Coronary artery (tissue), 2 donors: ENCODE results near the gene STRADB.

Source experiments
- DNase-seq: peaks from one replicate; pipeline ENCODE4 v3.0.0-alpha.2; 2017; ENCODE audit warnings: low spot score
- H3K27ac ChIP-seq, 2 donors: fragments of 200-600 bp; sonication (generic); one replicate each; pipeline ENCODE4 v1.5.1; 2016 to 2019
- H3K4me3 ChIP-seq: fragments of 200-600 bp; sonication (generic); 2 replicates; pipeline ENCODE4 v1.5.1; 2016; ENCODE audit warnings: mild to moderate bottlenecking, moderate library complexity
- CTCF ChIP-seq: fragments of 200-600 bp; sonication (generic); IDR thresholded peaks from one replicate; pipeline ENCODE4 v1.5.1; 2019; ENCODE audit warnings: antibody characterized with exemption

STRADB gene

GRCh38 chr2:201452922-201453643, 1.5 kb downstream of the STRADB start:
- Histone ChIP-seq H3K4me3 (peak overlapping the region; percentile 95), H3K27ac (no peak overlapping the region)
- TF ChIP-seq CTCF, result no peak
- DNase-seq, result no peak

GRCh38 chr2:201458381-201458780, 6.8 kb downstream of the STRADB start:
- no peak for DNase-seq
- TF ChIP-seq CTCF, result no peak
- Histone ChIP-seq H3K27ac (no peak overlapping the region), H3K4me3 (no peak overlapping the region)

- Histone ChIP-seq H3K4me3 (no peak overlapping the region), H3K27ac (no peak overlapping the region)
- no peak for TF ChIP-seq CTCF
- DNase-seq, result no peak
These were observed 9.0 kb downstream of the STRADB start for GRCh38 chr2:201460532-201460931.

GRCh38 chr2:201464547-201464946, 13.0 kb downstream of the STRADB start:
- no peak overlapping the region for H3K4me3 ChIP-seq
- H3K27ac ChIP-seq, result peak overlapping the region in 1 of 2 donors; percentile 78
- no peak for TF ChIP-seq CTCF

GRCh38 chr2:201465524-201465971, 14.0 kb downstream of the STRADB start:
- TF ChIP-seq CTCF, result no peak
- no peak for DNase-seq
- H3K27ac ChIP-seq, result peak overlapping the region; percentile 24 to 78

More at GRCh38 chr2:201464547-201464946, 13.0 kb downstream of the STRADB start:
- no peak for DNase-seq

GRCh38 chr2:201466050-201466675, 14.6 kb downstream of the STRADB start:
- Histone ChIP-seq H3K27ac (peak overlapping the region; percentile 24 to 78), H3K4me3 (no peak overlapping the region)
- no peak for DNase-seq
- no peak for TF ChIP-seq CTCF

More at GRCh38 chr2:201465524-201465971, 14.0 kb downstream of the STRADB start:
- no peak overlapping the region for H3K4me3 ChIP-seq

- no peak for TF ChIP-seq CTCF
- Histone ChIP-seq H3K27ac (no peak overlapping the region), H3K4me3 (no peak overlapping the region)
- DNase-seq, result no peak
These were observed 16.1 kb downstream of the STRADB start for GRCh38 chr2:201467666-201468065.
